Measurements from ENCODE around the gene FCHSD2.

DNA sequence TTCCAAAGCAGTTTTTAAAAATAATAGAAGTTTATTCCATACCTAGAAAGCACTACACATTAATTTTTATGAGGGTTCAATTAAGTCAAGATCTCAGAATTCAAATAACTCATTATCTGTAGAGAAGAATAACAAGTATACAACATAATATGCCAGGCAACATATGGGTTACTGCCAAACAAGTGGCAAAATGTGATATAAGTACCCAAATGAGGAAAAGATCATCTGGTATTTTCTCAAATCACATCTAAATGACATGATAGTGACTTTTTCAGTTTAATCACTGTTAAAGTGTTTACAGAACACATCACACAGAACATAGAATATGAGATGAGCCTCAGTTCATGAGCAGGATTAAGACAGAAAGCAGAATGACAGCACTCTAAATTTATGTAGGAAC, 123.3 kb downstream of the FCHSD2 start:
- TF ChIP-seq EZH2 (IDR thresholded peaks at IDR 0.05; ENCODE audit: insufficient read depth, poor library complexity, severe bottlenecking) = no peak
- TF ChIP-seq EZH2phosphoT487 (IDR thresholded peaks at IDR 0.05; ENCODE audit: insufficient read depth, low read depth) = no peak

Data from GM23248 (cell line).